ENCODE measurements around the gene CISD2.
"Not testable (repeated sequence)": the region's sequence is repeated elsewhere in the genome, so short reads cannot be mapped to it uniquely, and the experiment has no call there.

CISD2 gene

DNA sequence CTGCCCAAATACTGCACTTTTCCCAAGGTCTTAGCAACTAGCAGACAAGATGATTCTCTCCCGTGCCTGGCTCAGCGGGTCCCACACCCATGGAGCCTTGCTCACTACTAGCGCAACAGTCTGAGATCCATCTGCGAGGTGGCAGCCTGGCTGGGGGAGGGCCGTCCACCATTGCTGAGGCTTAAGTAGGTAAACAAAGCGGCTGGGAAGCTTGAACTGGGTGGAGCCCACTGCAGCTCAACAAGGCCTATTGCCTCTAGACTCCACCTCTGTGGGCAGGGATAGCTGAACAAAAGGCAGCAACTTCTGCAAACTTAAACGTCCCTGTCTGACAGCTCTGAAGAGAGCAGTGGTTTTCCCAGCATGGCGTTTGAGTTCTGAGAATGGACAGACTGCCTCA, 50.9 kb downstream of the CISD2 start:
- DNase-seq (ENCODE audit: low read depth) = not testable (repeated sequence)

DNA sequence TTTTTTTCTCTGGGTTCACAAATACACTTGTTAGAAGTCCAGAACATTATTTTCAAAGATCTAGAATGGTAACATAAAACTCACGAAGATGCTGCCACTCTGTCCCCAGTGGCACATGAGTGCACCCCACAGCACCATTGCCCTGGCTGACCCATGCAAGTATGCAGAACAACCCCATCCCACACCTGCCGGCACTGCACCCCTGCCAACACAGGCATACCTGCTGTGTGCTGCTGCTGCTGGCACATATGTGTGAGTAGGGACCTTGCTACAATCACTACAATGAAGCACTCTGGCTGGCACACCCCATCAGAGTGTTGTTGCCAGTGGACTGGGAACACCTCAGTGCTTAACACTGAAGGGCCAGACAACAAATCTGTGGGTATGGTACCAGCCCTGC, 66.9 kb downstream of the CISD2 start:
- no peak for DNase-seq (ENCODE audit: low read depth)

DNA sequence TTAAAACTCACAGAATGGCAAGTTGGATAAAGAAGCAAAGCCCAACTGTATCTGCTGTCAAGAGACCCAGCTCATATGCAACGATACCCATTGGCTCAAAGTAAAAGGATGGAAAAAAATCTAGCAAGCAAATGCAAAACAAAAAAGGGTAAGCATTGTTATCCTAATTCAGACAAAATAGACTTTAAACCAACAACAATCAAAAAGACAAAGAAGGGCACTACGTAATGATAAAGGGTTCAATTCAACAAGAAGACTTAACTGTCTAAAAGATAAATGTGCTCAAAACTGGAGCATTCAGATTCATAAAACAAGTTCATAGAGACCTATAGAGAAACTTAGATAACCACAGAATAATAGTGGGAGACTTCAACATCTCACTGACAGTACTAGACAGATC, 69.3 kb downstream of the CISD2 start:
- DNase-seq (ENCODE audit: low read depth) = not testable (repeated sequence)
